Adrenal gland (tissue), 5 donors: ENCODE measurements around the gene NFATC3.

Experiments
- CTCF ChIP-seq, 6 experiments: fragments of 450-650 bp in 4 of 6; fragments of 200-600 bp in 2 of 6; sonication (generic) in 1 of 6; IDR thresholded peaks; 1 replicate in 5 of 6; 2 replicates in 1 of 6; pipeline versions ENCODE4 v1.5.1 to v1.8.0; 2016 to 2021; ENCODE audit warnings: antibody characterized with exemption in 6 of 6, mild to moderate bottlenecking in 2 of 6, moderate library complexity in 1 of 6
- POLR2A ChIP-seq, 2 donors: fragments of 450-650 bp; IDR thresholded peaks; one replicate each; pipeline ENCODE4 v1.6.1; 2017; ENCODE audit warnings: antibody characterized with exemption in 2 of 2, mild to moderate bottlenecking in 2 of 2, moderate library complexity in 1 of 2
- donor health status: DM: no; HTN: no; CAD: no.

GRCh38 chr16:68076560-68076959 lies 8.6 kb upstream of the NFATC3 start:
- TF ChIP-seq POLR2A (IDR thresholded peaks at IDR 0.05) (no peak), CTCF (IDR thresholded peaks at IDR 0.05) (no peak)
